OCI-LY3 (cell line): Measurements from ENCODE around the gene KRT10.

ENCODE experiments used
- H2AFZ ChIP-seq: fragments of 200-600, 300-600 bp; shearing (Covaris generic); 2 replicates; pipeline ENCODE4 v1.6.0; 2014; ENCODE audit warnings: antibody characterized with exemption, low read depth, low read length
- H3K27ac ChIP-seq: fragments of 200-600, 300-600 bp; sonication (generic); 2 replicates; pipeline ENCODE4 v1.5.1; 2014; ENCODE audit warnings: mild to moderate bottlenecking, low read length, moderate library complexity, mixed read lengths
- H3K27me3 ChIP-seq: fragments of 200-600, 300-600 bp; sonication (generic); 2 replicates; pipeline ENCODE4 v1.6.1; 2014; ENCODE audit warnings: low read depth, low read length, mixed read lengths
- H3K36me3 ChIP-seq: fragments of 200-600, 300-600 bp; sonication (generic); replicated peaks from 2 replicates; pipeline ENCODE3; 2014; ENCODE audit warnings: low read depth, low read length, mixed read lengths
- H3K4me1 ChIP-seq: fragments of 300-600, 200-600 bp; sonication (generic); 2 replicates; pipeline ENCODE4 v1.6.1; 2014; ENCODE audit warnings: low read length, mixed read lengths
- H3K4me2 ChIP-seq: fragments of 200-600, 300-600 bp; sonication (generic); 2 replicates; pipeline ENCODE4 v1.6.1; 2014; ENCODE audit warnings: low read length, mixed read lengths
- H3K4me3 ChIP-seq: fragments of 300-600, 200-600 bp; sonication (generic); 2 replicates; pipeline ENCODE4 v1.5.1; 2014; ENCODE audit warnings: antibody characterized with exemption, mild to moderate bottlenecking, low read length, moderate library complexity
- H3K79me2 ChIP-seq: fragments of 300-600, 200-600 bp; shearing (Covaris generic); 2 replicates; pipeline ENCODE4 v1.6.1; 2014; ENCODE audit warnings: mild to moderate bottlenecking, low read length, mixed read lengths
- H3K9ac ChIP-seq: fragments of 300-600, 200-600 bp; shearing (Covaris generic); 2 replicates; pipeline ENCODE4 v1.6.0; 2014; ENCODE audit warnings: mild to moderate bottlenecking, low read length, moderate library complexity
- H3K9me3 ChIP-seq: fragments of 200-600, 300-600 bp; shearing (Covaris generic); 2 replicates; pipeline ENCODE4 v1.6.1; 2014; ENCODE audit warnings: low read length, mixed read lengths; ENCODE audit not compliant: insufficient read depth
- H4K20me1 ChIP-seq: fragments of 200-600, 300-600 bp; sonication (generic); 2 replicates; pipeline ENCODE4 v1.6.1; 2016; ENCODE audit warnings: low read length, mixed read lengths; ENCODE audit not compliant: insufficient read depth
- CTCF ChIP-seq: fragments of 200-600, 300-600 bp; sonication (generic); IDR thresholded peaks from 2 replicates; pipeline ENCODE4 v1.5.1; 2014; ENCODE audit warnings: antibody characterized with exemption, low read length, low read depth
- EZH2phosphoT487 ChIP-seq: fragments of 200-600 bp; shearing (Covaris generic); IDR thresholded peaks from 2 replicates; pipeline ENCODE4 v1.6.1; 2018; ENCODE audit warnings: antibody characterized with exemption, mixed run types, low read depth

Gene KRT10

GRCh38 chr17:40827746-40828453, 5.5 kb upstream of the KRT10 start:
- peaks cover 7% of the 10 kb centered on the region; the same call in 1 of the 2 replicates for H3K4me1 ChIP-seq
- H3K4me2 ChIP-seq: no peak overlapping the region
- no peaks in the 10 kb centered on the region for H3K36me3 ChIP-seq
- no peaks in the 10 kb centered on the region for H3K27me3 ChIP-seq
- H3K9me3 ChIP-seq: no peaks in the 10 kb centered on the region
- no peaks in the 10 kb centered on the region for H4K20me1 ChIP-seq
- H3K79me2 ChIP-seq: no peaks in the 10 kb centered on the region
- H3K4me3 ChIP-seq: no peak overlapping the region
- H3K27ac ChIP-seq: no peak overlapping the region
- H2AFZ ChIP-seq: no peak overlapping the region
- TF ChIP-seq CTCF (no peak), EZH2phosphoT487 (no peak)
- no peak overlapping the region for H3K9ac ChIP-seq

GRCh38 chr17:40825599-40825998, 3.2 kb upstream of the KRT10 start:
- Histone ChIP-seq H3K36me3 (no peaks in the 10 kb centered on the region), H3K9ac (no peak overlapping the region), H3K4me1 (peaks cover 11% of the 10 kb centered on the region), H4K20me1 (no peaks in the 10 kb centered on the region), H3K9me3 (no peaks in the 10 kb centered on the region), H3K27me3 (no peaks in the 10 kb centered on the region), H3K79me2 (no peaks in the 10 kb centered on the region), H3K4me3 (no peak overlapping the region), H2AFZ (no peak overlapping the region), H3K4me2 (no peak overlapping the region), H3K27ac (no peak overlapping the region)
- TF ChIP-seq EZH2phosphoT487: no peak
- TF ChIP-seq CTCF: no peak

GRCh38 chr17:40824015-40824832, 1.8 kb upstream of the KRT10 start:
- TF ChIP-seq EZH2phosphoT487: no peak

GRCh38 chr17:40821536-40821935, 878 bp downstream of the KRT10 start:
- no peak for TF ChIP-seq EZH2phosphoT487
- TF ChIP-seq CTCF: no peak
- H3K9me3 ChIP-seq: no peaks in the 10 kb centered on the region
- H3K27ac ChIP-seq: no peak overlapping the region
- no peaks in the 10 kb centered on the region for H4K20me1 ChIP-seq
- H3K9ac ChIP-seq: no peak overlapping the region
- peaks cover 12% of the 10 kb centered on the region for H3K79me2 ChIP-seq
- peaks cover 13% of the 10 kb centered on the region for H3K36me3 ChIP-seq
- H3K27me3 ChIP-seq: no peaks in the 10 kb centered on the region
- H3K4me2 ChIP-seq: no peak overlapping the region
- no peak overlapping the region for H3K4me3 ChIP-seq
- peaks cover 30% of the 10 kb centered on the region for H3K4me1 ChIP-seq
- no peak overlapping the region for H2AFZ ChIP-seq

More at GRCh38 chr17:40824015-40824832, 1.8 kb upstream of the KRT10 start:
- H3K4me1 ChIP-seq: peaks cover 24% of the 10 kb centered on the region
- no peaks in the 10 kb centered on the region for H3K36me3 ChIP-seq
- H3K4me3 ChIP-seq: no peak overlapping the region
- H3K9me3 ChIP-seq: no peaks in the 10 kb centered on the region
- no peak overlapping the region for H2AFZ ChIP-seq
- H3K27me3 ChIP-seq: no peaks in the 10 kb centered on the region
- no peak overlapping the region for H3K4me2 ChIP-seq
- H4K20me1 ChIP-seq: no peaks in the 10 kb centered on the region
- no peak overlapping the region for H3K9ac ChIP-seq
- no peak overlapping the region for H3K27ac ChIP-seq
- H3K79me2 ChIP-seq: no peaks in the 10 kb centered on the region; the same call in 1 of the 2 replicates
